ENCODE data around the gene SIGLEC11.

Gene SIGLEC11

DNA sequence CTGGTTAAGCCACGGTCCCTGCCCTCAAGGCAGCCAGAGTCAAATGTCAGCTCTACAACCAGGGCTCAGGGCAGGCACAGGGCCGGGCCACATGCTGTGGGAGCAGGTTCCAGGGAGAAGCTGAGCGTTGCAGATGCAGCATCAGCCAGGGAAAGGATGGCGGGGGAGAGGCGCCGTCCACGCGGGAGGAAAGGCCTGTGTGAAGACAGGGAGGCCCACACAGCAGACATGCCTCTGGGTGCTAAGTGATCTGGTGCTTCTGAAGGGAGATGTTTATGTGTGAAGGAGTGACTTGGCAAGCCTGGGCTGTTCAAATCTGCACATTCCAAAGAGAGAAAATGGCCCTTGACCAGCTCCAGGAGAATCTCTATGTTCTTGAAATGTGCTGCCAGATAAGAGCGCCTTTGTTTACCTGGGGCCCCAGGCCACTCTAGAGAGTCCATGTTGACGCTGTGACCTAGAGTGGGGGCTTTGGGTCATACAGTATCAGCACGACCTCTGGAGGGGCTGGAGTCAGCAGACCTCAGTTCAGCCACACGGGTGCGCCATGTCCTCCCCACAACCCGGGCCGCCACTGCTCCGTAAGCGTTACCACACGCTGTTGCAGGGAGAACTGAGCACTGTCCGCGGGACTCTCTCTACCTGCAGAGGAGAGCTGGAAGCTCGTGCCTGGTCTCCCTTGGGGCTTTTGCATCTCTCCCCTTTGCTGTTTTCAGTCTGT is 47.8 kb downstream of the SIGLEC11 start:
- H3K4me1 ChIP-seq (ENCODE audit: insufficient read depth, low read length, severe bottlenecking) = peaks cover 74% of the 10 kb centered on the region
- H3K27ac ChIP-seq (ENCODE audit: low read depth, low read length, poor library complexity, severe bottlenecking) = peak overlapping the region; percentile 55
- peaks cover 91% of the 10 kb centered on the region for H3K36me3 ChIP-seq (ENCODE audit: insufficient read depth, low read length)
- no peak overlapping the region for H3K9ac ChIP-seq (ENCODE audit: low read length)
- H4K20me1 ChIP-seq (ENCODE audit: insufficient read depth, low read length) = no peaks in the 10 kb centered on the region
- H3K4me2 ChIP-seq (ENCODE audit: low read length) = no peak overlapping the region; the same call in 1 of the 2 replicates
- H2AFZ ChIP-seq (ENCODE audit: low read length) = no peak overlapping the region
- TF ChIP-seq, protein P1, sequence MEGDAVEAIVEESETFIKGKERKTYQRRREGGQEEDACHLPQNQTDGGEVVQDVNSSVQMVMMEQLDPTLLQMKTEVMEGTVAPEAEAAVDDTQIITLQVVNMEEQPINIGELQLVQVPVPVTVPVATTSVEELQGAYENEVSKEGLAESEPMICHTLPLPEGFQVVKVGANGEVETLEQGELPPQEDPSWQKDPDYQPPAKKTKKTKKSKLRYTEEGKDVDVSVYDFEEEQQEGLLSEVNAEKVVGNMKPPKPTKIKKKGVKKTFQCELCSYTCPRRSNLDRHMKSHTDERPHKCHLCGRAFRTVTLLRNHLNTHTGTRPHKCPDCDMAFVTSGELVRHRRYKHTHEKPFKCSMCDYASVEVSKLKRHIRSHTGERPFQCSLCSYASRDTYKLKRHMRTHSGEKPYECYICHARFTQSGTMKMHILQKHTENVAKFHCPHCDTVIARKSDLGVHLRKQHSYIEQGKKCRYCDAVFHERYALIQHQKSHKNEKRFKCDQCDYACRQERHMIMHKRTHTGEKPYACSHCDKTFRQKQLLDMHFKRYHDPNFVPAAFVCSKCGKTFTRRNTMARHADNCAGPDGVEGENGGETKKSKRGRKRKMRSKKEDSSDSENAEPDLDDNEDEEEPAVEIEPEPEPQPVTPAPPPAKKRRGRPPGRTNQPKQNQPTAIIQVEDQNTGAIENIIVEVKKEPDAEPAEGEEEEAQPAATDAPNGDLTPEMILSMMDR (IDR thresholded peaks at IDR 0.05; ENCODE audit: low read length) = peak; percentile 77
- no peak for TF ChIP-seq EZH2 (IDR thresholded peaks at IDR 0.05; ENCODE audit: borderline replicate concordance, low read length)
- no peaks in the 10 kb centered on the region for H3K9me3 ChIP-seq (ENCODE audit: low read length)
- H3K27me3 ChIP-seq (ENCODE audit: insufficient read depth, low read length) = no peaks in the 10 kb centered on the region
- H3K9me2 ChIP-seq (ENCODE audit: low read depth, low read length) = no peaks in the 10 kb centered on the region
- H3K4me3 ChIP-seq (ENCODE audit: low read depth, low read length, poor library complexity, severe bottlenecking) = no peak overlapping the region
- H3K79me2 ChIP-seq (ENCODE audit: insufficient read depth, low read length) = 0 out of 2 replicates have a peak, but pooled peaks cover 2% of the 10 kb centered on the region
- H3F3A ChIP-seq (ENCODE audit: insufficient read depth, low read length) = no peaks in the 10 kb centered on the region

DNA sequence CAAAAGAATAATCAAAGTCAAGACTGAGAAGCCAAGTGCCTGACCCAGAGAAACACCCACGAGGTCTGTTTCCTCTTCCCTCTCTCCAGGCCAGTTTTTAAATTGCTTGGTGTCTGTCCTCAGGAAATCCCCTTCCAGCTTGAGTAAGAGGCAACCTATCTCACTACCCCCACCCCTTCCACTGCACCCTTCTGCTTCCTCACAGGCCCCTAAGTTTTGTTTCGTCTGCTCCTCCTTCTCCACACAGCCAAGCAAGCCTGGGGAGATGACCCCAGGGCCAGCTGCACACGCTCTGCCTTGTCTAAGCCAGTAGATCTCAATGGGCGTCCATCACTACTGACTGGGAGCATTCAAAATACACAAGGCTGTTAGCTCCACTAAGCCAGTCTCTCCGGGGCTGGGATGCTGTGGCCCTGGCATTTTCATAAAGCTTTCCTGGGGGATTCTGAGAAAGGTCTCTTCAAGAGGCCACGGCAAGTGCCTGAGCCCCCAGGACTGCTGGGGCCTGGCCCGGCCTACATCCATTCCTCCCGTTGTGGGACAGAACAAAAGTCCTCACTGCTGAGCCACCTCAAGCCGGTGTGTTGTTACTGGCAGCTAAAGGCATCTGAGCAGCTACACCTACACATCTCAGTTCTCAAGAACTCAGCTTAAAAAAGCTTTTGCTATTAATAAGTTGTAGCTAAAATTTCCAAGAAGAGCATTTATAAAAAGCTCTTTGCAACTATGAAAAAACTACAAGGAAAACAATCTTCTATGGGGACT is 49.4 kb downstream of the SIGLEC11 start:
- no peaks in the 10 kb centered on the region for H3K79me2 ChIP-seq (ENCODE audit: insufficient read depth, low read length)
- peak overlapping the region; percentile 95 for H3K27ac ChIP-seq (ENCODE audit: low read depth, low read length, poor library complexity, severe bottlenecking)
- H3K4me2 ChIP-seq (ENCODE audit: low read length) = peak overlapping the region; percentile 27; the same call in 1 of the 2 replicates
- H3K27me3 ChIP-seq (ENCODE audit: insufficient read depth, low read length) = no peaks in the 10 kb centered on the region
- peak overlapping the region; percentile 20; the same call in 1 of the 2 replicates for H3K9ac ChIP-seq (ENCODE audit: low read length)
- no peaks in the 10 kb centered on the region for H3K9me2 ChIP-seq (ENCODE audit: low read depth, low read length)
- TF ChIP-seq, protein P1 (IDR thresholded peaks at IDR 0.05; ENCODE audit: low read length) = no peak
- no peak for TF ChIP-seq EZH2 (IDR thresholded peaks at IDR 0.05; ENCODE audit: borderline replicate concordance, low read length)
- no peaks in the 10 kb centered on the region for H3F3A ChIP-seq (ENCODE audit: insufficient read depth, low read length)
- no peak overlapping the region for H3K4me3 ChIP-seq (ENCODE audit: low read depth, low read length, poor library complexity, severe bottlenecking)
- H4K20me1 ChIP-seq (ENCODE audit: insufficient read depth, low read length) = no peaks in the 10 kb centered on the region
- peaks cover 75% of the 10 kb centered on the region for H3K4me1 ChIP-seq (ENCODE audit: insufficient read depth, low read length, severe bottlenecking)
- no peaks in the 10 kb centered on the region for H3K9me3 ChIP-seq (ENCODE audit: low read length)
- no peak overlapping the region for H2AFZ ChIP-seq (ENCODE audit: low read length)
- H3K36me3 ChIP-seq (ENCODE audit: insufficient read depth, low read length) = peaks cover 91% of the 10 kb centered on the region

DNA sequence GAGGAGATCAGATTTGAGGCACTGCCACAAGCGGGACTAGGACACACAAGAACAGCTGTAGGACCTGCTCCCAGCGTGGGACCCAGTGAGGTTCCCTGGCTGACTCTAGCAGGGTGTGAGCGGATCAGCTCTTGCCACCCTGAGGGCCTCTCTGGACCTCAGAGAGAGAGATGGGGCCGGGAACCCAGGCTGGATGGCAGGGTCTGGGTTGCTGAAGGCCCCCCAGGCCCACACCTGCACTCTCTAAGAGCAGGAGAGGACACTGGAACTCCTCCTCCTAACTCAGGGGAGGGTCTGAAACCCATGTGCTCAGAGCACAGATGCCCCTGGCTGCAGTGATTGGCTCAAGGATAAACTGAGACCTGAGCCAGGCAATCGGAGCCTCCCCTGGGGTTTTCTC is 50.8 kb downstream of the SIGLEC11 start:
- no peaks in the 10 kb centered on the region for H3K9me2 ChIP-seq (ENCODE audit: low read depth, low read length)
- peak overlapping the region; percentile 49; the same call in 1 of the 2 replicates for H3K4me2 ChIP-seq (ENCODE audit: low read length)
- peaks cover 84% of the 10 kb centered on the region for H3K4me1 ChIP-seq (ENCODE audit: insufficient read depth, low read length, severe bottlenecking)
- H3K9ac ChIP-seq (ENCODE audit: low read length) = peak overlapping the region; percentile 54
- no peaks in the 10 kb centered on the region for H3K79me2 ChIP-seq (ENCODE audit: insufficient read depth, low read length)
- peaks cover 89% of the 10 kb centered on the region for H3K36me3 ChIP-seq (ENCODE audit: insufficient read depth, low read length)
- H3K4me3 ChIP-seq (ENCODE audit: low read depth, low read length, poor library complexity, severe bottlenecking) = peak overlapping the region; percentile 30
- TF ChIP-seq EZH2 (IDR thresholded peaks at IDR 0.05; ENCODE audit: borderline replicate concordance, low read length) = no peak
- TF ChIP-seq, protein P1 (IDR thresholded peaks at IDR 0.05; ENCODE audit: low read length) = no peak
- H4K20me1 ChIP-seq (ENCODE audit: insufficient read depth, low read length) = no peaks in the 10 kb centered on the region
- H3K9me3 ChIP-seq (ENCODE audit: low read length) = no peaks in the 10 kb centered on the region
- no peaks in the 10 kb centered on the region for H3F3A ChIP-seq (ENCODE audit: insufficient read depth, low read length)
- H3K27me3 ChIP-seq (ENCODE audit: insufficient read depth, low read length) = no peaks in the 10 kb centered on the region
- H3K27ac ChIP-seq (ENCODE audit: low read depth, low read length, poor library complexity, severe bottlenecking) = peak overlapping the region; percentile 95
- no peak overlapping the region for H2AFZ ChIP-seq (ENCODE audit: low read length)

Data from OCI-LY1 (cell line).